ENCODE measurements around the gene CERS6.
A peak's percentile ranks its signal among the peaks of the same experiment; 100 is the strongest.

CERS6 gene

GRCh38 chr2:168773128-168773527 is 317.1 kb downstream of the CERS6 start:
- no peak overlapping the region for H3K4me3 ChIP-seq (ENCODE audit: low read depth, low read length)
- no peak for TF ChIP-seq CTCF (IDR thresholded peaks at IDR 0.05; ENCODE audit: low read depth, low read length)

- TF ChIP-seq CTCF (IDR thresholded peaks at IDR 0.05; ENCODE audit: low read depth, low read length): 0 out of 2 replicates have a peak, but pooled peaks have one; percentile 30
Measured at GRCh38 chr2:168773719-168774521, 317.8 kb downstream of the CERS6 start.

GRCh38 chr2:168775837-168776236 is 319.8 kb downstream of the CERS6 start:
- no peak for TF ChIP-seq CTCF (IDR thresholded peaks at IDR 0.05; ENCODE audit: low read depth, low read length)
- no peak overlapping the region for H3K4me3 ChIP-seq (ENCODE audit: low read depth, low read length)

More at GRCh38 chr2:168773719-168774521, 317.8 kb downstream of the CERS6 start:
- no peak overlapping the region for H3K4me3 ChIP-seq (ENCODE audit: low read depth, low read length)

GRCh38 chr2:168780669-168781071 is 324.6 kb downstream of the CERS6 start:
- no peak overlapping the region for H3K4me3 ChIP-seq (ENCODE audit: low read depth, low read length)
- no peak for TF ChIP-seq CTCF (IDR thresholded peaks at IDR 0.05; ENCODE audit: low read depth, low read length)

GRCh38 chr2:168781191-168781817 is 325.2 kb downstream of the CERS6 start:
- H3K4me3 ChIP-seq (ENCODE audit: low read depth, low read length): no peak overlapping the region
- no peak for TF ChIP-seq CTCF (IDR thresholded peaks at IDR 0.05; ENCODE audit: low read depth, low read length)

- no peak for TF ChIP-seq CTCF (IDR thresholded peaks at IDR 0.05; ENCODE audit: low read depth, low read length)
Measured at GRCh38 chr2:168782271-168782670, 326.2 kb downstream of the CERS6 start.

GRCh38 chr2:168784993-168785392 is 328.9 kb downstream of the CERS6 start:
- no peak overlapping the region for H3K4me3 ChIP-seq (ENCODE audit: low read depth, low read length)
- no peak for TF ChIP-seq CTCF (IDR thresholded peaks at IDR 0.05; ENCODE audit: low read depth, low read length)

More at GRCh38 chr2:168782271-168782670, 326.2 kb downstream of the CERS6 start:
- H3K4me3 ChIP-seq (ENCODE audit: low read depth, low read length): no peak overlapping the region

Measured in WI38 (cell line).